ENCODE results near the gene CTSC.

DNA sequence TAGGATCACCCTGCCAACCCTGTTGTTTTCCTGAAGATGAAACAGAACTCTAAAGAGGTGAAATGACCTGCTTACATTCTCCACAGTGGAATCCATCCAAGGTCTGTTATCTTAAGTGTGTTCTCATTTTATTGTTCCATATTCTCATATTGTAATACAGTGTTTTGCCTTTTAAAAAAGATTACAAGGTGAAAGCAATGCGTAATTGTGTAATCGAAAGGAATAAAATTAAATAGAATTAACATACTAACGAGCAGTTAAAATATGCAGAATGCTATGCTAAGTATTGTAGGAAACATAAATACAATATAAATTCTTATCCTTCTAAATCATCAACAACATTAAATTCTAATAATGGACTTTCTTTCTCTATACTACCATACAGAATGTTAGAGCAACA lies 41.6 kb upstream of the CTSC start:
- TF ChIP-seq, protein P1, sequence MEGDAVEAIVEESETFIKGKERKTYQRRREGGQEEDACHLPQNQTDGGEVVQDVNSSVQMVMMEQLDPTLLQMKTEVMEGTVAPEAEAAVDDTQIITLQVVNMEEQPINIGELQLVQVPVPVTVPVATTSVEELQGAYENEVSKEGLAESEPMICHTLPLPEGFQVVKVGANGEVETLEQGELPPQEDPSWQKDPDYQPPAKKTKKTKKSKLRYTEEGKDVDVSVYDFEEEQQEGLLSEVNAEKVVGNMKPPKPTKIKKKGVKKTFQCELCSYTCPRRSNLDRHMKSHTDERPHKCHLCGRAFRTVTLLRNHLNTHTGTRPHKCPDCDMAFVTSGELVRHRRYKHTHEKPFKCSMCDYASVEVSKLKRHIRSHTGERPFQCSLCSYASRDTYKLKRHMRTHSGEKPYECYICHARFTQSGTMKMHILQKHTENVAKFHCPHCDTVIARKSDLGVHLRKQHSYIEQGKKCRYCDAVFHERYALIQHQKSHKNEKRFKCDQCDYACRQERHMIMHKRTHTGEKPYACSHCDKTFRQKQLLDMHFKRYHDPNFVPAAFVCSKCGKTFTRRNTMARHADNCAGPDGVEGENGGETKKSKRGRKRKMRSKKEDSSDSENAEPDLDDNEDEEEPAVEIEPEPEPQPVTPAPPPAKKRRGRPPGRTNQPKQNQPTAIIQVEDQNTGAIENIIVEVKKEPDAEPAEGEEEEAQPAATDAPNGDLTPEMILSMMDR (IDR thresholded peaks at IDR 0.05): no peak
- no peak for TF ChIP-seq ZFX (IDR thresholded peaks at IDR 0.05; ENCODE audit: borderline replicate concordance)

All from 22Rv1 (cell line).